HCT116 (cell line): ENCODE results near the gene SLC11A1. TPM values are rescaled to one million over a fixed set of nuclear protein-coding genes. Genes with fewer than 3 reads are reported as not detected.

Experiments
- ATAC-seq: fragments of 200-7000 bp; cut with Tn5 transposase; 2 replicates; pipeline ENCODE4 v1.9.1; 2020; ENCODE audit warnings: mild to moderate bottlenecking, moderate library complexity
- BruUV-seq: library from RNA; stranded (reverse); fragments of 400-500 nt; replicated peaks from 2 replicates; lab custom pipeline; 2021; lab: Mats Ljungman, UMichigan
- CTCF ChIA-PET: fragments of 300-600 bp; sonication (Branson Sonifier 250); formaldehyde crosslinking; loops from one replicate; lab custom pipeline; 2021; ENCODE audit warnings: antibody characterized with exemption; lab: Charles Lee
- POLR2A ChIA-PET: fragments of 300-600, 350-600 bp; sonication (Branson Sonifier 250); formaldehyde crosslinking; loops from one replicate; lab custom pipeline; 2021; ENCODE audit warnings: antibody characterized with exemption; lab: Charles Lee
- RAD21 ChIA-PET, 2 experiments: fragments of 300-600 bp; sonication (Branson Sonifier 250); formaldehyde crosslinking; loops; one replicate each; lab custom pipeline; 2023; ENCODE audit warnings: low total read pairs in 2 of 2; ENCODE audit not compliant: uncharacterized antibody in 2 of 2, unreplicated experiment in 2 of 2, low non-redundant PET in 1 of 2; lab: Charles Lee
- DNase-seq: peaks from one replicate; pipeline ENCODE4 v3.0.0-alpha.2; 2010; ENCODE audit warnings: low read depth, low spot score
- H2AFZ ChIP-seq: fragments of 200-600 bp; shearing (Covaris generic), sonication (generic); 2 replicates; pipeline ENCODE4 v1.6.1; 2017; ENCODE audit warnings: low read depth, mixed run types, mixed read lengths, antibody characterized with exemption, low read length; ENCODE audit not compliant: poor library complexity, severe bottlenecking
- H3K27ac ChIP-seq: 2 replicates; pipeline ENCODE4 v1.5.1; 2012; ENCODE audit warnings: low read depth, low read length
- H3K27me3 ChIP-seq: fragments of 200-600 bp; sonication (generic); 2 replicates; pipeline ENCODE4 v1.6.1; 2016; ENCODE audit warnings: mixed run types, low read length, mixed read lengths; ENCODE audit not compliant: insufficient read depth
- H3K36me3 ChIP-seq, 2 experiments: fragments of 200-500 bp in 1 of 2; fragments of 200-600 bp in 1 of 2; sonication (Bioruptor generic) in 1 of 2; sonication (generic) in 1 of 2; 2 replicates each; pipeline versions ENCODE4 v1.5.1 to v1.6.1; 2014 to 2016; ENCODE audit warnings: low read length in 2 of 2, inconsistent platforms in 1 of 2, mixed read lengths in 1 of 2, mixed run types in 1 of 2; ENCODE audit not compliant: insufficient read depth in 2 of 2, control insufficient read depth in 1 of 2
- H3K4me1 ChIP-seq, 2 experiments: fragments of 200-600 bp in 1 of 2; sonication (generic) in 1 of 2; 2 replicates each; pipeline versions ENCODE4 v1.5.1 to v1.6.1; 2012 to 2017; ENCODE audit warnings: low read length in 2 of 2, inconsistent platforms in 1 of 2, mild to moderate bottlenecking in 1 of 2, mixed read lengths in 1 of 2, mixed run types in 1 of 2, moderate library complexity in 1 of 2; ENCODE audit not compliant: insufficient read depth in 2 of 2, control insufficient read depth in 1 of 2
- H3K4me2 ChIP-seq: fragments of 200-600 bp; sonication (generic); 2 replicates; pipeline ENCODE4 v1.6.1; 2017; ENCODE audit warnings: mixed run types, low read length, mixed read lengths
- H3K4me3 ChIP-seq, 2 experiments: fragments of 200-600 bp in 1 of 2; sonication (generic) in 1 of 2; replicated peaks in 1 of 2; 2 replicates each; pipeline ENCODE4 v1.5.1; 2011 to 2016; ENCODE audit warnings: low read length in 2 of 2, control low read depth in 1 of 2, low read depth in 1 of 2, mild to moderate bottlenecking in 1 of 2, mixed read lengths in 1 of 2, mixed run types in 1 of 2
- H3K79me2 ChIP-seq: fragments of 200-600 bp; sonication (generic); 2 replicates; pipeline ENCODE4 v1.6.1; 2017; ENCODE audit warnings: mild to moderate bottlenecking, mixed run types, low read length, moderate library complexity, mixed read lengths; ENCODE audit not compliant: insufficient read depth
- H3K9ac ChIP-seq: fragments of 200-600 bp; sonication (generic); 2 replicates; pipeline ENCODE4 v1.6.1; 2016; ENCODE audit warnings: low read length, mixed read lengths
- H3K9me2 ChIP-seq: fragments of 200-600 bp; sonication (generic), shearing (Covaris generic); 2 replicates; pipeline ENCODE4 v1.6.1; 2017; ENCODE audit warnings: mixed run types, mild to moderate bottlenecking, moderate library complexity; ENCODE audit not compliant: insufficient read depth
- H3K9me3 ChIP-seq, 2 experiments: fragments of 200-500 bp in 1 of 2; fragments of 200-600 bp in 1 of 2; sonication (Bioruptor generic) in 1 of 2; sonication (generic) in 1 of 2; 2 replicates each; pipeline ENCODE4 v1.6.1; 2014 to 2017; ENCODE audit warnings: low read length in 2 of 2, mixed read lengths in 2 of 2, inconsistent platforms in 1 of 2, low read depth in 1 of 2, mild to moderate bottlenecking in 1 of 2, mixed run types in 1 of 2, moderate library complexity in 1 of 2; ENCODE audit not compliant: control insufficient read depth in 1 of 2, insufficient read depth in 1 of 2
- H4K20me1 ChIP-seq: fragments of 200-600 bp; sonication (generic), shearing (Covaris generic); 2 replicates; pipeline ENCODE4 v1.6.1; 2017; ENCODE audit warnings: mixed run types, mild to moderate bottlenecking, moderate library complexity; ENCODE audit not compliant: insufficient read depth
- CTCF ChIP-seq, 3 experiments: fragments of 200-600 bp in 1 of 3; sonication (generic) in 1 of 3; IDR thresholded peaks in 2 of 3; conservative IDR thresholded peaks in 1 of 3; 2 replicates each; pipeline ENCODE4 v1.5.1; 2012 to 2017; ENCODE audit warnings: low read depth in 2 of 3, low read length in 2 of 3, antibody characterized with exemption in 1 of 3, borderline replicate concordance in 1 of 3, control low read depth in 1 of 3, mild to moderate bottlenecking in 1 of 3, mixed read lengths in 1 of 3, mixed run types in 1 of 3, moderate library complexity in 1 of 3; ENCODE audit not compliant: insufficient read depth in 1 of 3
- EGR1 ChIP-seq: IDR thresholded peaks from 2 replicates; pipeline ENCODE4 v1.6.1; 2012; ENCODE audit warnings: low read depth
- ELF1 ChIP-seq: IDR thresholded peaks from 2 replicates; pipeline ENCODE4 v1.6.1; 2012; ENCODE audit warnings: low read depth, borderline replicate concordance
- EZH2 ChIP-seq: fragments of 200-600 bp; sonication (generic); IDR thresholded peaks from 2 replicates; pipeline ENCODE4 v1.6.1; 2017; ENCODE audit warnings: antibody characterized with exemption, mixed run types
- EZH2phosphoT487 ChIP-seq: fragments of 200-600 bp; IDR thresholded peaks from 2 replicates; pipeline ENCODE4 v1.6.1; 2018; ENCODE audit warnings: antibody characterized with exemption, borderline replicate concordance
- POLR2A ChIP-seq: IDR thresholded peaks from 2 replicates; pipeline ENCODE4 v1.7.0; 2011; ENCODE audit warnings: borderline replicate concordance; ENCODE audit not compliant: insufficient read depth, insufficient read length; ENCODE audit errors: extremely low read depth
- POLR2AphosphoS5 ChIP-seq: IDR thresholded peaks from 2 replicates; pipeline ENCODE4 v1.6.1; 2011; ENCODE audit warnings: mild to moderate bottlenecking, low read depth, low read length, moderate library complexity
- SIN3A ChIP-seq: IDR thresholded peaks from 2 replicates; pipeline ENCODE4 v1.6.1; 2012; ENCODE audit warnings: low read depth
- SP1 ChIP-seq: IDR thresholded peaks from 2 replicates; pipeline ENCODE4 v1.6.1; 2012; ENCODE audit warnings: low read depth
- ZBTB33 ChIP-seq: IDR thresholded peaks from 2 replicates; pipeline ENCODE4 v1.6.1; 2011; ENCODE audit warnings: mild to moderate bottlenecking, low read length, moderate library complexity; ENCODE audit not compliant: insufficient replicate concordance; ENCODE audit errors: extremely low read depth
- ZNF274 ChIP-seq: fragments of 200-500 bp; sonication (Bioruptor generic); IDR thresholded peaks from 2 replicates; pipeline ENCODE4 v1.6.1; 2014; ENCODE audit warnings: mild to moderate bottlenecking, low read depth, low read length, inconsistent platforms
- intact Hi-C: fragments of 100-400 bp; cut with micrococcal nuclease; formaldehyde crosslinking; loops from 2 replicates; pipeline ENCODE4 v1.10.0; 2022
- total RNA-seq: library from RNA; stranded (reverse); gene quantifications from one replicate; pipeline ENCODE4 v1.2.1, GENCODE V29; 2021; ENCODE audit not compliant: unreplicated experiment

SLC11A1 gene
- total RNA-seq, 1 experiment from 2014 or later, result 0.42 TPM

GRCh38 chr2:218419630-218420216, 37.6 kb downstream of the SLC11A1 start (continued):
- TF ChIP-seq ZBTB33, result no peak
- no peak for TF ChIP-seq CTCF (IDR thresholded peaks at IDR 0.05 in 2 of 3, conservative IDR thresholded peaks at IDR 0.05 in 1 of 3; ENCODE audit: borderline replicate concordance in 1 of 3, insufficient read depth in 1 of 3, low read depth in 2 of 3, low read length in 2 of 3)
- no peak for TF ChIP-seq EZH2

GRCh38 chr2:218421027-218421426, 39.0 kb downstream of the SLC11A1 start:
- Histone ChIP-seq H3K27me3 (no peaks in the 10 kb centered on the region), H3K36me3 (no peaks in the 10 kb centered on the region), H3K4me1 (no peaks in the 10 kb centered on the region), H2AFZ (no peak overlapping the region), H3K4me2 (no peak overlapping the region), H3K79me2 (no peaks in the 10 kb centered on the region), H3K27ac (no peak overlapping the region), H4K20me1 (no peaks in the 10 kb centered on the region), H3K9ac (no peak overlapping the region), H3K9me3 (no peaks in the 10 kb centered on the region), H3K9me2 (no peaks in the 10 kb centered on the region), H3K4me3 (no peak overlapping the region)
- ATAC-seq (no peak), DNase-seq (no peak)
- TF ChIP-seq SIN3A (no peak), EGR1 (no peak), EZH2phosphoT487 (no peak), ZNF274 (no peak), POLR2A (no peak), SP1 (no peak), POLR2AphosphoS5 (no peak), ELF1 (no peak)
- intact Hi-C loops, result no loop called here
- ChIA-PET POLR2A (no interaction called here), RAD21 (no interaction called here), CTCF (no interaction called here)
- no TSS peak for BruUV-seq
